Measurements from ENCODE around the gene SOCS6.
"Not testable (repeated sequence)": the region's sequence is repeated elsewhere in the genome, so short reads cannot be mapped to it uniquely, and the experiment has no call there.

Gene SOCS6, protein sequence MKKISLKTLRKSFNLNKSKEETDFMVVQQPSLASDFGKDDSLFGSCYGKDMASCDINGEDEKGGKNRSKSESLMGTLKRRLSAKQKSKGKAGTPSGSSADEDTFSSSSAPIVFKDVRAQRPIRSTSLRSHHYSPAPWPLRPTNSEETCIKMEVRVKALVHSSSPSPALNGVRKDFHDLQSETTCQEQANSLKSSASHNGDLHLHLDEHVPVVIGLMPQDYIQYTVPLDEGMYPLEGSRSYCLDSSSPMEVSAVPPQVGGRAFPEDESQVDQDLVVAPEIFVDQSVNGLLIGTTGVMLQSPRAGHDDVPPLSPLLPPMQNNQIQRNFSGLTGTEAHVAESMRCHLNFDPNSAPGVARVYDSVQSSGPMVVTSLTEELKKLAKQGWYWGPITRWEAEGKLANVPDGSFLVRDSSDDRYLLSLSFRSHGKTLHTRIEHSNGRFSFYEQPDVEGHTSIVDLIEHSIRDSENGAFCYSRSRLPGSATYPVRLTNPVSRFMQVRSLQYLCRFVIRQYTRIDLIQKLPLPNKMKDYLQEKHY

DNA sequence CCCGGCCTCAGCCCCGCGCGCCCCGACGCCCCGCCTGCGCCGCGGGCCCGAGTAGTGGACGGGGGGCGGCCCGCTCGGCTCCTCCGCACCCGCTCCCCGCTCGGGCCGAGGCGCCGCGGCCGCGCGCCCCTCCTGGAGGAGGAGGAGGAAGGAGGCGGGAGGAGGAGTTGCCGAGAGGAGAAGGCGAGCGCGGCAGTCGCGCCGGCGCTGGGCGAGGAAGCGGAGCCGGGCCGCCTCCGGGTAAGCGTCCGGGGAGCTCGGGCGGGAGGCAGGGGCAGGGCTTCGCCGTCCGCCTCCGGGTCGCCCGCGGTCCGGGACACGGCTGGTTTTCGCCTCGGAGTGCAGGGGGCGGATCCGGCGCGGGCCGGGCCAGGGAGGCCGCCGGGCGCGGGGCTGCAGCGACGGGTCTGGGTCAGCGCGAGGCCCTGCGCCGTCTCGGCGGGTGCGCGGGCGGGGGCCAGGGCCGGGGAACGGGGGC lies at the start of gene SOCS6:
Gene SOCS6, plus strand, starts transcription at position 195 of the 478 bp plus-strand sequence. CDS start 35,624 bp downstream, outside the sequence.
- DNase-seq (ENCODE audit: extremely low read depth in 1 of 2, low read depth in 1 of 2), result no peak

- no peak for DNase-seq (ENCODE audit: extremely low read depth in 1 of 2, low read depth in 1 of 2)
Measured at GRCh38 chr18:70243131-70243929, 45.5 kb upstream of the SOCS6 start.

GRCh38 chr18:70246061-70246466 lies 42.8 kb upstream of the SOCS6 start:
- no peak for DNase-seq (ENCODE audit: extremely low read depth in 1 of 2, low read depth in 1 of 2)

DNA sequence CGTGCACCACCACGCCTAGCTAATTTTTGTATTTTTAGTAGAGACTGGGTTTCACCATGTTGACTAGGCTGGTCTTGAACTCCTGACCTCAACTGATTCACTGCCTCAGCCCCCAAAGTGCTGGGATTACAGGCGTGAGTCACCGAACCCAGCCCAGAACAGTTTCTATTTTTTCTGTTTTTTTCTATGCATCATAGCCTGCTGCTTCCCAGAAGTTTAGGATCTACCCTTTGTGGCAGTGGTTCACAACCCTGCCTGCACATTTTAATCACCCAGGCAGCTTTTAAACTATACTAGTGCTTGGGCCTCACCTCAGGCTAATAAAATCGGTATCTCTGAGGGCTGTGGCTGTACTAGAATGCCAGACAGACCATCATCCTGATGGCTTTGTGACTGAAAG lies 39.7 kb upstream of the SOCS6 start:
- no peak for DNase-seq (ENCODE audit: extremely low read depth in 1 of 2, low read depth in 1 of 2)

DNA sequence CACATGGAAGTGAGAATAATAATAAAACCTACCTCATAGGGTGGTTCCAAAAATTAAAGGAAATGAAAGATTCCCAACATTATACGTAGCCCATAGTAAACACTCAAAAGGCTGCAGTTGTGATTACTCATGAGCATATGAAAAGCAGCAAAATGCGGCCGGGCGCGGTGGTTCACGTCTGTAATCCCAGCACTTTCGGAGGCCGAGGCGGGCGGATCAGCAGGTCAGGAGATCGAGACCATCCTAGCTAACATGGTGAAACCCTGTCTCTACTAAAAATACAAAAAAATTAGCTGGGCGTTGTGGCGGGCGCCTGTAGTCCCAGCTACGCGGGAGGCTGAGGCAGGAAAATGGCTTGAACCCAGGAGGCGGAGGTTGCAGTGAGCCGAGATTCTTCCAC lies 39.0 kb upstream of the SOCS6 start:
- not testable (repeated sequence) for DNase-seq (ENCODE audit: extremely low read depth in 1 of 2, low read depth in 1 of 2)

GRCh38 chr18:70250781-70251180 lies 38.1 kb upstream of the SOCS6 start:
- DNase-seq (ENCODE audit: extremely low read depth in 1 of 2, low read depth in 1 of 2), result no peak

- DNase-seq (ENCODE audit: extremely low read depth in 1 of 2, low read depth in 1 of 2), result no peak
Measured at GRCh38 chr18:70256184-70256583, 32.7 kb upstream of the SOCS6 start.

- no peak for DNase-seq (ENCODE audit: extremely low read depth in 1 of 2, low read depth in 1 of 2)
Measured at GRCh38 chr18:70256994-70257393, 31.9 kb upstream of the SOCS6 start.

- DNase-seq (ENCODE audit: extremely low read depth in 1 of 2, low read depth in 1 of 2), result no peak
Measured at GRCh38 chr18:70258243-70258642, 30.6 kb upstream of the SOCS6 start.

GRCh38 chr18:70260683-70261082 lies 28.2 kb upstream of the SOCS6 start:
- DNase-seq (ENCODE audit: extremely low read depth in 1 of 2, low read depth in 1 of 2), result no peak

- no peak for DNase-seq (ENCODE audit: extremely low read depth in 1 of 2, low read depth in 1 of 2)
Measured at GRCh38 chr18:70261141-70261788, 27.6 kb upstream of the SOCS6 start.

GRCh38 chr18:70263336-70263735 lies 25.5 kb upstream of the SOCS6 start:
- DNase-seq (ENCODE audit: extremely low read depth in 1 of 2, low read depth in 1 of 2), result no peak

- DNase-seq (ENCODE audit: extremely low read depth in 1 of 2, low read depth in 1 of 2), result no peak
Measured at GRCh38 chr18:70271742-70272141, 17.1 kb upstream of the SOCS6 start.

- DNase-seq (ENCODE audit: extremely low read depth in 1 of 2, low read depth in 1 of 2), result no peak
Measured at GRCh38 chr18:70273021-70273420, 15.8 kb upstream of the SOCS6 start.

- no peak for DNase-seq (ENCODE audit: extremely low read depth in 1 of 2, low read depth in 1 of 2)
Measured at GRCh38 chr18:70276416-70277191, 12.2 kb upstream of the SOCS6 start.

DNA sequence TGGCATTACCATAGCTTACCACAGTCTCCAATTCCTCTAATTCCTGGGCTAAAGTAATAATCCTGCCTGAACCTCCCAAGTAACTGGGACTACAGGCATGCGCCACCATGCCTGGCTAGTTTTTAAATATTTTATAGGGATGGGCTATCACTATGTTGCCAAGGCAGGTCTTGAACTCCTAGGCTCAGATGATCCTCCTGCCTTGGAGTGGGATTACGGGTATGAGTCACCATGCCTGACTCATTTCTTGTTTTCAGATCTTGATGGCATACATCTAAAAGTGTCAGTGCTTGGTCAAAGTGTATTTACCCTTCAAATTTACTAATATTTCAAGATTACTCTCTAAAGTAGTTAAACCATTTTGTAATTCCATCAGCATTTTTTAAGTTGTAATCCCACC lies 9.4 kb upstream of the SOCS6 start:
- no peak for DNase-seq (ENCODE audit: extremely low read depth in 1 of 2, low read depth in 1 of 2)

GRCh38 chr18:70280007-70280925 lies 8.6 kb upstream of the SOCS6 start:
- no peak for DNase-seq (ENCODE audit: extremely low read depth in 1 of 2, low read depth in 1 of 2)

- no peak for DNase-seq (ENCODE audit: extremely low read depth in 1 of 2, low read depth in 1 of 2)
Measured at GRCh38 chr18:70284976-70285620, 3.7 kb upstream of the SOCS6 start.

- no peak for DNase-seq (ENCODE audit: extremely low read depth in 1 of 2, low read depth in 1 of 2)
Measured at GRCh38 chr18:70287731-70288130, 1.1 kb upstream of the SOCS6 start.
